ENCODE data around the gene LRRC14B.

The LRRC14B gene

DNA sequence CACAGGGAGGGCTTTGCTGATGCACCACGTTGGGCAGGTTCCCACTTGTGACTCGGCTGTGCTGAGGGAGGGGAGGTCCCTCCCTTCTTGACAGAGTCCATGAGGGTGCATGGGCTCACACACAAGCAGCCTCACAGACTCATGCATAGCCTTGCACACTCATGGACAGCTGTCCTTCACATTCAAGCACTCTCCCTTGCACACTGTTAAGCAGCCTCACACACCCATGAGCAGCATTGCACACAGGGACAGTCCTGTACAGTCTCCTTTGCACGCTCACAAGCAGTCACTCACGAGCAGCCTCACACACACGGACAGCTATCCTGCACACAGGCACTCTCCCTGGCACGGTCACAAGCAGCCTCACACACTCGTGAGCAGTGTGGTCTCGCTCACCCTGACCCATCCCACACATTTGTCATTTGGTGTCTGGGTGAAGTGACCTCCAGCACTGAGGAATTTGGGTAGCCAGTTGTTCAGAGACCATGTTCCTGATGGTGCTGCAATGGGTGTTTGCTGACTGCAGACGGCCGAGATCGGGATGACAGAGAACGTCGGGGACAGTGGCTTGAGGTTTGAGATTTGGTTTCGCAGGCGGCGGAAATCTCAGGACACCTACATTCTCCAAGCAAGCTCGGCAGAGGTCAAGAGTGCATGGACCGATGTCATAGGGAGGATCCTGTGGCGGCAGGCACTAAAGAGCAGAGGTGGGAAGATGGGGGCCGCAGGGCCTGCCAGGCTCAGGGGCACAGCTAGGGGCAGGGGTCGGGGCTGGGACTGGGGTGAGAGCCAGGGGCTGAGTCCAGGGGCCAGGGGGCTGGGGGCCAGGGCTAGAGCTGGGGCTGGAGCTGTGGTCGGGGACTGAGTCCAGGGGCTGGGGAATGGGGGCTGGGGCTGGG is 17.7 kb upstream of the LRRC14B start:
- no peak for DNase-seq (ENCODE audit: low read depth)
- no peak overlapping the region for H3K4me3 ChIP-seq (ENCODE audit: low read depth, low read length)
- in situ Hi-C loops (cut with HindIII; ENCODE audit: low sequenced_read_pairs): no loop called here
- TF ChIP-seq, protein P1, sequence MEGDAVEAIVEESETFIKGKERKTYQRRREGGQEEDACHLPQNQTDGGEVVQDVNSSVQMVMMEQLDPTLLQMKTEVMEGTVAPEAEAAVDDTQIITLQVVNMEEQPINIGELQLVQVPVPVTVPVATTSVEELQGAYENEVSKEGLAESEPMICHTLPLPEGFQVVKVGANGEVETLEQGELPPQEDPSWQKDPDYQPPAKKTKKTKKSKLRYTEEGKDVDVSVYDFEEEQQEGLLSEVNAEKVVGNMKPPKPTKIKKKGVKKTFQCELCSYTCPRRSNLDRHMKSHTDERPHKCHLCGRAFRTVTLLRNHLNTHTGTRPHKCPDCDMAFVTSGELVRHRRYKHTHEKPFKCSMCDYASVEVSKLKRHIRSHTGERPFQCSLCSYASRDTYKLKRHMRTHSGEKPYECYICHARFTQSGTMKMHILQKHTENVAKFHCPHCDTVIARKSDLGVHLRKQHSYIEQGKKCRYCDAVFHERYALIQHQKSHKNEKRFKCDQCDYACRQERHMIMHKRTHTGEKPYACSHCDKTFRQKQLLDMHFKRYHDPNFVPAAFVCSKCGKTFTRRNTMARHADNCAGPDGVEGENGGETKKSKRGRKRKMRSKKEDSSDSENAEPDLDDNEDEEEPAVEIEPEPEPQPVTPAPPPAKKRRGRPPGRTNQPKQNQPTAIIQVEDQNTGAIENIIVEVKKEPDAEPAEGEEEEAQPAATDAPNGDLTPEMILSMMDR (IDR thresholded peaks at IDR 0.05; ENCODE audit: low read depth, low read length, missing control alignments): no peak

DNA sequence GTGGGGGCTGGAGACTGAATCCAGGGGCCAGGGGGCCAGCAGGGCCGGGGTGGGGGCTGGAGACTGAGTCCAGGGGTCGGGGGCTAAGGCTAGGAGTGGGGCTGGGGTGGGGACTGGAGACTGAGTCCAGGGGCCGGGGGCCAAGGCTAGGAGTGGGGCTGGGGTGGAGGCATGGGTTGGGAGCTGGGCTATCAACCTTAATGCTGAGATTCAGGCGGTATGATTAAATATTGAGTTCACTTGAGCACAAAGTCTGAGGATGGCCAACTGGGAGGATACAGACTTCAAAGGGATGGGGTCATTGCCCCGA is 17.0 kb upstream of the LRRC14B start:
- no peak for DNase-seq (ENCODE audit: low read depth)
- TF ChIP-seq, protein P1 (IDR thresholded peaks at IDR 0.05; ENCODE audit: low read depth, low read length, missing control alignments): no peak
- H3K4me3 ChIP-seq (ENCODE audit: low read depth, low read length): no peak overlapping the region
- in situ Hi-C loops (cut with HindIII; ENCODE audit: low sequenced_read_pairs): no loop called here

DNA sequence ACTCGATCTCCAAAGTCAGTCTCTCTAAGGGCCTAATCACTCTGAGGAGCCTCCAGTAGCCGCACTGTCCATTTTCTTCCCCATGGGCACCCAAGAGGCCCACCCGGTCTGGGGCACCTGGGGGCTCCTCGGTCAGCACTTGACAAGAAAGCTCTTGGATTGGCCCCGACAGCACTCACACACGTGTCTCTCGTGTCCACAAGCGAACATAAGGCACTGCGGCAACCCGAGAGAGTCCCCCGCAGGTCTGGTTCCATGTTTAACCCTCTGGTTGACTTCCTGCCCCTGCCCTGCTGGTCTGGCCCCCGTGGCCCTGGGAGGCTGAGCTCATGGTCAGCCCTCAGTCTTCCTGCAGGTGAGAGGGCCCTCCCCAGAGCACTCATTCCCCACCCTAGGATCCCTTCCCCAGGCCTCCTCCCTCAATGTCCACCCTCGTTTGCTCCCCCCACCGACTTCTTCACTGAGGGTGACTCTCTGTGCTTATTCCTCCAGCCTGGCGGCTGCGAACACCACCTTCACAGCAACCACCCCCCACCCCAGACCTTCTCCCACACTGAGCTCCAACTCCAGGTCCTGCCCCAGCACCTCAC is 16.3 kb upstream of the LRRC14B start:
- DNase-seq (ENCODE audit: low read depth): no peak
- in situ Hi-C loops (cut with HindIII; ENCODE audit: low sequenced_read_pairs): no loop called here
- TF ChIP-seq, protein P1 (IDR thresholded peaks at IDR 0.05; ENCODE audit: low read depth, low read length, missing control alignments): no peak
- no peak overlapping the region for H3K4me3 ChIP-seq (ENCODE audit: low read depth, low read length)

DNA sequence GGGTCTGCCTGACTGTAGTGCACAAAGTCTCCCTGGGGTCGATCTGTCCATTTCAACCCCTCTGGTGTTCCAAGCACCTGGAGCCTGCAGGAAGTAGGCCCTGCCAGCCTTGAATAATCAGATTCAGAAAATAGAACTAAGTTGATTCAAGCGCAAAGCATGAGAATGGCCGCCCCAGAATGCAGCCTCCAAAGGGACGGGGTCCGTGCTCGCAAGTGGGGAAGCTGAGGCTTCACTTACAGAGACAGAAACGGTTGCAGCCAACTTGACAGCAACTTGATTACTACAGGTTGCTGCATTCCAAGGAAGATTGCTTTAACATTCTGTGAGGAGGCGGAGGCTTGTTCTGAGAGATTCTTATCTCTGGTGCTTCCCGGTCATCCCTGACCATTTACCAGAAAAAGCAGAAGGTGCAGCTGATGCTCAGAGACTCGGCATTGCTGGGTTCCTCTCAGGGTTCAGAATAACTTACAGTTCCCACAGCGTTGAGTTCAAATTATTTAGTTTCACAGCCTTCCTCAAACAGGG is 14.9 kb upstream of the LRRC14B start:
- H3K4me3 ChIP-seq (ENCODE audit: low read depth, low read length): no peak overlapping the region
- TF ChIP-seq, protein P1 (IDR thresholded peaks at IDR 0.05; ENCODE audit: low read depth, low read length, missing control alignments): no peak
- DNase-seq (ENCODE audit: low read depth): no peak
- in situ Hi-C loops (cut with HindIII; ENCODE audit: low sequenced_read_pairs): no loop called here

DNA sequence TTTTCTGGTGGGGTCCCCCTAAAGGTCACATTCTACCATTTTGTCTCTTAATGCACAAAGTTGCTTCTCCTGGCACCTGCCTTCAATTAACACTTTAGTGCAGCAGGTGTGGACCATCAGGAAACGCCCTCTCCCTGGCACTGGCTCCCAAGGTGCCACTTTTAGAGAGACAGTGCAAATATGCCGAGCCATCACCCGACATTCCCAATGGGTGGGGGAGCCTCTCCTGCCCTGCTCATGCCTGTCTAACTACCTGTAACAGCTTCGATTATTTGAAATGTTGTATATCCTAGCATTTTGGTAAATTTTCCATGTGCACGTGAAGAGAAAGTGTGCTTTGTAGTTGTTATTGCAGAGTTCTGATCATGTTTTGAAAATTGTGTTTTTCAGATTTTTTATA is 13.2 kb upstream of the LRRC14B start:
- in situ Hi-C loops (cut with HindIII; ENCODE audit: low sequenced_read_pairs): no loop called here

DNA sequence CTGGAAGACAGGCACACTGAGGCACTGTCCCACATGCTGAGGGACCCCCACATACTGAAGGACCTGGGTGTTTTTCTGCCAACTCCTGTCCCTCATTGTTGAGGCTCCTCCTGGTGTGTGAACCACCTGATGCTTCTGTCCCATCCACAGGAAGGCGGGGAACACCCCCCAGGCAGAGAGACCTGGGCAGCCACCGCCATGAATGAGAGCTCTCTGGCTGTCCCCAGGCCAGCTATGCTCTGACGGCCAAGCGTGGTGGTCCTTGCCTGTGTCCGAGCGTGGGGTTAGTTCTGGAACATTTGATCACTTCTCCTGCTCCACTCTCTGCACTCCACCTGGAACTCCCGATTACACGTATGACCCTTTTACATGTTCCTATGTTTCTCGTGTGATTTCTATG is 11.9 kb upstream of the LRRC14B start:
- no peak overlapping the region for H3K4me3 ChIP-seq (ENCODE audit: low read depth, low read length)
- TF ChIP-seq, protein P1 (IDR thresholded peaks at IDR 0.05; ENCODE audit: low read depth, low read length, missing control alignments): no peak
- in situ Hi-C loops (cut with HindIII; ENCODE audit: low sequenced_read_pairs): no loop called here
- no peak for DNase-seq (ENCODE audit: low read depth)

More for the DNA sequence above, 13.2 kb upstream of the LRRC14B start:
- TF ChIP-seq, protein P1 (IDR thresholded peaks at IDR 0.05; ENCODE audit: low read depth, low read length, missing control alignments): no peak
- DNase-seq (ENCODE audit: low read depth): no peak
- H3K4me3 ChIP-seq (ENCODE audit: low read depth, low read length): no peak overlapping the region
